22Rv1 (cell line): ENCODE data around the gene ANKRD63.

Experiments
- H3K27ac ChIP-seq: fragments of 450-650 bp; 2 replicates; pipeline ENCODE4 v1.5.1; 2017
- ZFX ChIP-seq: fragments of 450-650 bp; IDR thresholded peaks from 2 replicates; pipeline ENCODE4 v1.6.1; 2017; ENCODE audit warnings: antibody characterized with exemption, borderline replicate concordance
- TF ChIP-seq, protein P1 (sequence below): fragments of 450-650 bp; IDR thresholded peaks from 2 replicates; pipeline ENCODE4 v1.5.1; 2017; ENCODE audit warnings: mild to moderate bottlenecking

Gene ANKRD63

DNA sequence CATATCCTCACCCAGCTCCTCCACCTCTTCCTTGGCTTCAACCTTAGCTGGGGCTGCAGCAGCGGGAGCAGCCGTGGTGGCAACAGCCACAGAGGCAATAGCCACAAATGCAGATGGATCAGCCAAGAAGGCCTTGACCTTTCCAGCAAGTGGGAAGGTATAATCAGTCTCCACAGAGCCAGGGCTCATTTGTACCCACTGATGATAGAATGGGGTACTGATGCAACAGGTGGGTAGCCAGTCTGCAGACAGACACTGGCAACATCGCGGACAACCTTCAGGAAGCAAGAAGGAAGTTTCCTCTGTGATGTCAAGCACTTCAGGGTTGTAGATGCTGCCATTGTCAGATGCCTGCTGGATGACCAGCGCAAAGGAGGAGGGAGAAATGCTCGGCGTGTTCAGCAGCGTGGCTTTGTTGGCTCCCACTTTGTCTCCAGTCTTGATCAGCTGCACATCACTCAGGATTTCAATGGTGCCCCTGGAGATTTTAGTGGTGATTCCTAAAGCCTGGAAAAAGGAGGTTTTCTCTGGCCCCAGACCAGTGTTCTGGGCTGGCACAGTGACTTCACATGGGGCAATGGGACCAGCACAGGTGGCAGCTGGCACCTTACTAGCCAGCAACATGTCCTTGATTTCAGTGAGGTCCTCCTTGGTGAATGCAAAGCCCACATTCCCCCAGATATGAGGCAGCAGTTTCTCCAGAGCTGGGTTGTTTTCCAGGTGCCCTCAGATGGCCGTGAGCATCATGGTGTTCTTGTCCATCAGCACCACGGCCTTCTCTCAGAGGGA is 29.7 kb upstream of the ANKRD63 start:
- TF ChIP-seq, protein P1, sequence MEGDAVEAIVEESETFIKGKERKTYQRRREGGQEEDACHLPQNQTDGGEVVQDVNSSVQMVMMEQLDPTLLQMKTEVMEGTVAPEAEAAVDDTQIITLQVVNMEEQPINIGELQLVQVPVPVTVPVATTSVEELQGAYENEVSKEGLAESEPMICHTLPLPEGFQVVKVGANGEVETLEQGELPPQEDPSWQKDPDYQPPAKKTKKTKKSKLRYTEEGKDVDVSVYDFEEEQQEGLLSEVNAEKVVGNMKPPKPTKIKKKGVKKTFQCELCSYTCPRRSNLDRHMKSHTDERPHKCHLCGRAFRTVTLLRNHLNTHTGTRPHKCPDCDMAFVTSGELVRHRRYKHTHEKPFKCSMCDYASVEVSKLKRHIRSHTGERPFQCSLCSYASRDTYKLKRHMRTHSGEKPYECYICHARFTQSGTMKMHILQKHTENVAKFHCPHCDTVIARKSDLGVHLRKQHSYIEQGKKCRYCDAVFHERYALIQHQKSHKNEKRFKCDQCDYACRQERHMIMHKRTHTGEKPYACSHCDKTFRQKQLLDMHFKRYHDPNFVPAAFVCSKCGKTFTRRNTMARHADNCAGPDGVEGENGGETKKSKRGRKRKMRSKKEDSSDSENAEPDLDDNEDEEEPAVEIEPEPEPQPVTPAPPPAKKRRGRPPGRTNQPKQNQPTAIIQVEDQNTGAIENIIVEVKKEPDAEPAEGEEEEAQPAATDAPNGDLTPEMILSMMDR = no peak
- no peak for TF ChIP-seq ZFX
- no peak overlapping the region for H3K27ac ChIP-seq

DNA sequence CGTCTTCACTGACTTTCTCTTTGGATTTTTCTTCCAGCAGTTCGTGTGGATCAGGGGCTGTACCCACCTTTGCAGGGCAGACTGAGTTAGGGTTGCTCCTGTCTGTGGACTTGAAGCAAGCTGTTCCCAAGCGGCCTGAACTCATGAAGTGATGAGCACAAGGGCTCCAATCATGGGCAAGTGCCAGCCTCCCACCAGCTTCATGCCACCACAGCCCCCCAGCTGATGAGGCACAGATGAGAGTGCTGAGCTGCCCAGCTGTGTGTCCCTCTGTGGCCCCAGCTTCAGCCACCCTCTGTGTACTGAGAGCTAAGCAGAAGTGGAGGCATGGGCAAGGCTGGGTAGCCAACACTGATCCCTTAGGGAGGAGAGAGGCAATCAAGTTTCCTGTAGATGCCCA is 28.1 kb upstream of the ANKRD63 start:
- no peak overlapping the region for H3K27ac ChIP-seq
- TF ChIP-seq, protein P1 = no peak
- no peak for TF ChIP-seq ZFX

DNA sequence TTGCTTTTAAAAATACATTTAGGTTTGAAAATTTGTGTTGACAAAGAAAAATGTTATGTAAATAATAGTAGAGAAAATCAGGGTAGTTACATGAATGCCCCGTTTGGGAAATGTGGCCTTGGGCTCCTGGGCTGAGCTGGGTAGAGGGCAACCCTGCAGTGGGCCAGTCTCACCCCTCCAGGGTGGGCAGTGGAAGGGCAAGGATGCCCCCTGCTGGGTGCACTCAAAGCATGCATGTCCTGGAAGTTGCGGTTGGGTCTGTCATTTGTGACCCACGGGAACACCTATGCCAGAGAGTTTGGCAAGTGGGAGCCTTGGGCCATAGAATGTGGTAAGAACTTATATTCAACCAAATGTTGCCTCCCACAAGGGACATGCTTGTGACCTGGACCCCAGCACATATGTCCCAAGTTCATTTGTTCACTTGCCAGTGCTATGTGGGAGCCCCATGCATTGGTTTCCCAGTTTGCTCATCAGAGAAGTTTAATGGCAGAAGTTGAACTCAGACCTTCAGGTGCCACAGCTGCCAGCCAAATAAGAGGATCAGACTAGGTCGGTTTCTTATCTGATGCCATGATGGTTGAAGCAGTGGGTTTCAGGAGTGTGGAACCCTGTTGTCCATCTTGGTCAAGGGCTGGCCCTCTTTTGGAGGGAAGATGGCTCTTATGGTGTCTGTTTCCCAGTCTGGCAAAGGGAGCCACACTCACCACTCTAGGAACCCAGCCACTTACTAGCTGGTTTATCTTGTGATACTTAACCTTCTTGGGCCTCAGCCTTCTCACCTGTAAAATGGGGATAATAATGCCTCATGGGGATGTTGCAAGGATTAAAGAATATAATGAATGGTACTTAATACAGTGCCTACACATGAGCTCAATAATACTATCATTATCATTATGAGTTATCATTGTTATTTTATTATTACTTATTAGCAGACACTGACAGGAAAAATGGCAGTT is 27.4 kb upstream of the ANKRD63 start:
- TF ChIP-seq, protein P1 = peak; percentile 84
- TF ChIP-seq ZFX = no peak
- H3K27ac ChIP-seq = no peak overlapping the region

DNA sequence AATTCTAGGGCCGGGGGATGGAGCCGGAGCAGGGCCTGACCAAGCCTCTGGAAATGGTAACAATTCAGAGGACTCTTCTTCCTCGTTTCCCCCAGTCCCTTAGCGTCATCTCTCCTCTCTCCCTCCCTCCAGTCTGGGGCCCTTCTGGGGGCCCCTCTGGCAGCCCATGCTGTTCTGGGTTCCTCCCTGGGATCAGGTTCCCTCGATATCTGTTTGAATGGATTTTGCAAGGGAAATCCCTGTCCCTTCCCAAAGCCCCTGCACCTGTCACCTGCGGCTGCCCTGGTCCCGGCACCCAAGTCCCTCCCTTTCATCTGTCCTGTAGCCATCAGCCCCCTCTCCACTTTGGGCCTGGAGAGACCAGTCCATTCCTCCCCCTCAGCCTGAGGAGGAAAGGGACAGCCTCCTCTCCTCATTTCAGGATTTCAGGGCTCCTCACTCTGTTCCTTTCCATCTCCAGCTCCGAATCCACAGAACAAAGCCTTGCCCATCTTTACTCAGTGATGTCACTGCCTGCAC is 26.5 kb upstream of the ANKRD63 start:
- H3K27ac ChIP-seq = no peak overlapping the region
- TF ChIP-seq, protein P1 = no peak
- TF ChIP-seq ZFX = no peak

DNA sequence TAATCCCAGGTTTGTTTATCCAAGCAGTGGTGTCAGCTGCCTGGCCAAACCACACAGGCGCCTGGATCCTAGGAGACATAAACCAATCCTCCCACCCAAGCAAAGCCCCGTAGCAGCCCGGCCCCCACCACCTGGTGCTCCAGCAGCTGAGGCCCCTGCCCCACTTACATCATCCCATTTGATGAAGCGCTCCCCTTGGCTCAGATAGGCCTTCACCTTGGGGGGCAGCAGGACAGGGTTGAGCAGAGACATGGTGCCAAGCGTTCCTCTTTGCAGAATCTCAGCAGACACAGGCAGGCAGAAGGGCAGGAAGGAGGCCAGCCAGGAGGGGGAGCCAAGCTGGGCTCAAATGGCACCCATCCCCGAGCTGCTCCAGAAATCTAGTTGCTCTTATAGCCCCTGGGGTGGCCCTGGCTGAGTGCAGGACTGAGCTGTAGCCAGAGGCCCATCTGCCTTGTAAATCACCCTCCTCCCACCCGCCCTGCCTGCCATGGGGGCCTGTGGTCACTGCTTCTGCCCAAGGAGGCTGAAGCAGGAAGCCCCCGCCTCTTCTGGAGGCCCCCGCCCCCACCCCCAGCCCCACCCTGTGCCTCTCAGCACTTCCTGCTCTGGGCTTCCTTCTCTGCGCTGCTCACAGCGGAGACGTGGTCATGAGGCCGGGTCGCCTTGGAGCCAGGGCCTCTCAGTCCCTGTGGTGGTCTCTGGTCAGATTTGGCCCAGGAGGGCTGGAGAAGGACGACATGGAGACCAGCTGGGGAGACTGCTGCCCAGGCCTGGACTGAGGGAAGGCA is 24.8 kb upstream of the ANKRD63 start, which contains the start of gene PLCB2:
Gene PLCB2 (minus strand): TSS at position 515 of the 791 bp plus-strand sequence. CDS start 263 bp downstream, at position 252.
- no peak within 1 kb of the TSS for H3K27ac ChIP-seq
- TF ChIP-seq ZFX = no peak
- TF ChIP-seq, protein P1 = no peak

DNA sequence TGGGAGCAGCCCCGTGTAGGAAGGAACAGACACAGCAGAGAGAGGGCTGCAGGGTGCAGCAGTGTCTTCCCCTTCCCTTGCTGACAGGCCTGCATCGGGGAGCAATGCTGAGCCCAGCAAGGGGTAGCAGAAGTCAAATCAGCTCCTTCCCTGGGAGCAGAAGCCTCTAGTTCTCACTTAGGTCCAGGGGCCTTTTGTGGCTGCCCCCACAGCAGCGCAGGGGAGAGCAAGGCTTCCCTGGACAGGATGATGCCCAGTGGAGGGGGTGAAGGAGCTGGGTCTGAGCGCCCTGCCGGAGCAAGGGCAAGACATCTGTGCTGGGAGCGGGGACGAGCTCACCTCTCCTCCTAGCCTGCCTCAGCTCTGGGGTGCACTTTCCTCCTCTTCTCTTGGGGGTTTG is 24.0 kb upstream of the ANKRD63 start:
- H3K27ac ChIP-seq = no peak overlapping the region
- TF ChIP-seq, protein P1 = no peak
- TF ChIP-seq ZFX = no peak
